T-helper 1 cell treated with Interleukin-12 subunit alpha and Interleukin-12 subunit beta and Interleukin-4 antibody, amounts not matched to agents 30 ng/mL and 1 ng/mL, for 36 hours (primary cell): ENCODE results near the gene CPNE6. TPM values are rescaled to one million over a fixed set of nuclear protein-coding genes. Genes with fewer than 3 reads are reported as not detected.
"Not testable (repeated sequence)": the region's sequence is repeated elsewhere in the genome, so short reads cannot be mapped to it uniquely, and the experiment has no call there.

Source experiments
- intact Hi-C: fragments of 100-400 bp; cut with micrococcal nuclease; formaldehyde crosslinking; loops from one replicate; pipeline ENCODE4 v1.15.1; 2024
- total RNA-seq: library from RNA; stranded (reverse); gene quantifications from 2 replicates; pipeline ENCODE4 v1.2.3, GENCODE V29; 2022

The CPNE6 gene
- not detected in 2 replicates for total RNA-seq

- intact Hi-C loops = no loop called here
These were observed at the start of gene CPNE6 for GRCh38 chr14:24071144-24071697. TSS of gene CPNE6 (plus strand) at chr14:24071562. CDS start at chr14:24072937, 1,375 bp downstream.

GRCh38 chr14:24024939-24025418 lies 46.4 kb upstream of the CPNE6 start:
- intact Hi-C loops = not testable (repeated sequence)

- intact Hi-C loops = not testable (repeated sequence)
These were observed 41.7 kb upstream of the CPNE6 start for GRCh38 chr14:24029687-24030086.

- intact Hi-C loops = not testable (repeated sequence)
These were observed 40.0 kb upstream of the CPNE6 start for GRCh38 chr14:24031331-24031730.

GRCh38 chr14:24032727-24033418 lies 38.5 kb upstream of the CPNE6 start:
- intact Hi-C loops = no loop called here

- intact Hi-C loops = loop anchor here (1.0 to 5.0 kb wide), 4 partner anchors 17 to 74 kb away; partner anchors contain the start of genes CARMIL3 and DHRS4L2
These were observed 35.6 kb upstream of the CPNE6 start for GRCh38 chr14:24035769-24036168.

- intact Hi-C loops = loop anchor here (1.0 to 5.0 kb wide), 4 partner anchors 16 to 73 kb away; partner anchors contain the start of genes CARMIL3 and DHRS4L2
These were observed 35.0 kb upstream of the CPNE6 start for GRCh38 chr14:24036169-24036962.

GRCh38 chr14:24036963-24037657 lies 34.3 kb upstream of the CPNE6 start:
- intact Hi-C loops = loop anchor here (1.0 to 5.0 kb wide), 4 partner anchors 15 to 72 kb away; partner anchors contain the start of genes CARMIL3 and DHRS4L2

GRCh38 chr14:24037658-24038037 lies 33.7 kb upstream of the CPNE6 start:
- intact Hi-C loops = loop anchor here (5.0 kb wide), 1 partner anchor 50 kb away; the partner anchor contains the start of gene DHRS4L2

GRCh38 chr14:24038686-24039085 lies 32.7 kb upstream of the CPNE6 start:
- intact Hi-C loops = loop anchor here (5.0 kb wide), 1 partner anchor 51 kb away; the partner anchor contains the start of gene DHRS4L2

GRCh38 chr14:24040692-24041091 lies 30.7 kb upstream of the CPNE6 start:
- intact Hi-C loops = no loop called here

GRCh38 chr14:24042746-24043145 lies 28.6 kb upstream of the CPNE6 start:
- intact Hi-C loops = no loop called here

GRCh38 chr14:24049002-24049401 lies 22.4 kb upstream of the CPNE6 start:
- intact Hi-C loops = not testable (repeated sequence)

GRCh38 chr14:24050753-24051152 lies 20.6 kb upstream of the CPNE6 start:
- intact Hi-C loops = not testable (repeated sequence)

GRCh38 chr14:24051176-24051788 lies 20.1 kb upstream of the CPNE6 start:
- intact Hi-C loops = no loop called here

GRCh38 chr14:24051789-24052655 lies 19.3 kb upstream of the CPNE6 start, which contains the start of gene CARMIL3:
TSS of gene CARMIL3 (plus strand) at chr14:24052009. CDS start at chr14:24052154, 145 bp downstream.
- intact Hi-C loops = loop anchor here (1.0 kb wide), 5 partner anchors 16 to 64 kb away; partner anchors contain the start of genes DCAF11, DHRS4L2, NRL and PCK2

GRCh38 chr14:24052656-24053547 lies 18.5 kb upstream of the CPNE6 start:
- intact Hi-C loops = loop anchor here (1.0 kb wide), 5 partner anchors 17 to 65 kb away; partner anchors contain the start of genes DCAF11, DHRS4L2, NRL and PCK2
